ENCODE results near the gene ZNF41. TPM values are rescaled to one million over a fixed set of nuclear protein-coding genes. Genes with fewer than 3 reads are reported as not detected.

ZNF41 gene
- total and polyA plus RNA-seq, 2 of the 13 experiments (the other 11 are each of a cell fraction or from before 2014, with no cell fraction given): 2.3 to 3.9 TPM

GRCh38 chrX:47499293-47499692 lies 16.3 kb upstream of the ZNF41 start:
- H3K27me3 ChIP-seq (ENCODE audit: control insufficient read depth in 1 of 2, insufficient read depth in 2 of 2, low read length in 2 of 2): no peaks in the 10 kb centered on the region
- WGBS (ENCODE audit: low lambda C conversion rate): 65% methylated on average over 2 of the region's 3 CpGs
- intact Hi-C loops (cut with micrococcal nuclease; ENCODE audit: unreplicated experiment): no loop called here
- no TSS peak for BruUV-seq (replicated peaks)
- no peaks in the 10 kb centered on the region for H4K20me1 ChIP-seq (ENCODE audit: insufficient read depth, low read length)
- POLR2A ChIA-PET: no interaction called here
- TF ChIP-seq MATR3 (CRISPR knock-in tag; IDR thresholded peaks at IDR 0.05) (no peak), AKAP8 (CRISPR knock-in tag; IDR thresholded peaks at IDR 0.05) (no peak)
- FAIRE-seq (no peak), ATAC-seq (no peak), DNase-seq (ENCODE audit: low spot score) (no peak)
- no peaks in the 10 kb centered on the region for H3K36me3 ChIP-seq (replicated peaks in 1 of 2; ENCODE audit: control insufficient read depth in 1 of 2, insufficient read depth in 2 of 2, low read length in 2 of 2)
- H3K4me3 ChIP-seq (replicated peaks in 1 of 3; ENCODE audit: insufficient read depth in 1 of 3, low read depth in 2 of 3, low read length in 3 of 3): no peak overlapping the region
- CTCF ChIA-PET (ENCODE audit: low intra/inter-chr PET ratio, low total read pairs): no interaction called here
- no peaks in the 10 kb centered on the region for H3K79me2 ChIP-seq (ENCODE audit: insufficient read depth, low read length)
- H3K27ac ChIP-seq (ENCODE audit: extremely low read length, insufficient read depth, low read length): no peak overlapping the region
- no peaks in the 10 kb centered on the region for H3K9me3 ChIP-seq (ENCODE audit: low read length)
- H3K4me2 ChIP-seq (ENCODE audit: low read depth, low read length): no peak overlapping the region
- no peak overlapping the region for H2AFZ ChIP-seq (ENCODE audit: low read length)
- no peak overlapping the region for H3K9ac ChIP-seq (ENCODE audit: insufficient read depth, low read depth, low read length)
- H3K4me1 ChIP-seq (ENCODE audit: insufficient read depth, low read length): no peaks in the 10 kb centered on the region
- in situ Hi-C loops (cut with HindIII; ENCODE audit: extremely low pct_ligation_motif_present, low pct_unique_long_range_greater_than_20kb): no loop called here

DNA sequence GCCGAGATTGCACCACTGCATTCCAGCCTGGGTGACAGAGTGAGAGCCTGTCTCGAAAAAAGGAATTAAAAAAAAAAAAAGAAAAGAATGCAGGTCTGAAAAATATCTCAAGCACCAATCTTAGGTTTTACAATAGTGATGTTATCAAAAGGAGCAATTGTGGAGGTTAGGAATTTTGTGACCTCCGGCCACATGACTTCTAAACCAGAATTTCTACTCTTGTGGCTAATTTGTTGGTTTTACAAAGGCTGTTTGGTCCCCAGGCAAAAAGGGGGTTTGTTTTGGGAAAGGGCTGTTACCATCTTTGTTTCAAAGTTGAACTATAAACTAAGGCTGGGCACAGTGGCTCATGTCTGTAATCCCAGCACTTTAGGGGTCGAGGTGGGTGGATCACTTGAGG lies 15.4 kb upstream of the ZNF41 start:
- ChIA-PET POLR2A (no interaction called here), CTCF (ENCODE audit: low intra/inter-chr PET ratio, low total read pairs) (no interaction called here)
- Histone ChIP-seq H3K9ac (ENCODE audit: insufficient read depth, low read depth, low read length) (no peak overlapping the region), H3K4me2 (ENCODE audit: low read depth, low read length) (no peak overlapping the region), H3K36me3 (replicated peaks in 1 of 2; ENCODE audit: control insufficient read depth in 1 of 2, insufficient read depth in 2 of 2, low read length in 2 of 2) (no peaks in the 10 kb centered on the region), H4K20me1 (ENCODE audit: insufficient read depth, low read length) (no peaks in the 10 kb centered on the region), H3K9me3 (ENCODE audit: low read length) (no peaks in the 10 kb centered on the region), H3K79me2 (ENCODE audit: insufficient read depth, low read length) (no peaks in the 10 kb centered on the region), H3K27ac (ENCODE audit: extremely low read length, insufficient read depth, low read length) (no peak overlapping the region), H3K4me1 (ENCODE audit: insufficient read depth, low read length) (no peaks in the 10 kb centered on the region), H3K27me3 (ENCODE audit: control insufficient read depth in 1 of 2, insufficient read depth in 2 of 2, low read length in 2 of 2) (no peaks in the 10 kb centered on the region), H3K4me3 (replicated peaks in 1 of 3; ENCODE audit: insufficient read depth in 1 of 3, low read depth in 2 of 3, low read length in 3 of 3) (no peak overlapping the region), H2AFZ (ENCODE audit: low read length) (no peak overlapping the region)
- FAIRE-seq (no peak), DNase-seq (ENCODE audit: low spot score) (no peak), ATAC-seq (no peak)
- WGBS (ENCODE audit: low lambda C conversion rate): 41% methylated on average over 3 of the region's 4 CpGs
- no TSS peak for BruUV-seq (replicated peaks)
- intact Hi-C loops (cut with micrococcal nuclease; ENCODE audit: unreplicated experiment): no loop called here
- in situ Hi-C loops (cut with HindIII; ENCODE audit: extremely low pct_ligation_motif_present, low pct_unique_long_range_greater_than_20kb): no loop called here
- TF ChIP-seq IKZF4 (CRISPR knock-in tag; IDR thresholded peaks at IDR 0.05; ENCODE audit: borderline replicate concordance, low read depth, not compliant biosample characterization) (no peak), CREBL2 (CRISPR knock-in tag; IDR thresholded peaks at IDR 0.05; ENCODE audit: borderline replicate concordance) (no peak), ZNF34 (CRISPR knock-in tag; IDR thresholded peaks at IDR 0.05; ENCODE audit: borderline replicate concordance) (no peak), NPAS2 (CRISPR knock-in tag; IDR thresholded peaks at IDR 0.05; ENCODE audit: borderline replicate concordance) (no peak), ZNF317 (CRISPR knock-in tag; IDR thresholded peaks at IDR 0.05) (no peak), TFDP2 (CRISPR knock-in tag; IDR thresholded peaks at IDR 0.05) (no peak), FOXK1 (CRISPR knock-in tag; IDR thresholded peaks at IDR 0.05; ENCODE audit: borderline replicate concordance, low read depth) (no peak), REPIN1 (CRISPR knock-in tag; IDR thresholded peaks at IDR 0.05; ENCODE audit: borderline replicate concordance, low read depth) (no peak), NFATC3 (CRISPR knock-in tag; IDR thresholded peaks at IDR 0.05) (no peak), SRSF1 (optimal IDR thresholded peaks at IDR 0.05; ENCODE audit: low read depth, low read length) (no peak), RFXANK (CRISPR knock-in tag; IDR thresholded peaks at IDR 0.05) (no peak), HOXA9 (CRISPR knock-in tag; IDR thresholded peaks at IDR 0.05; ENCODE audit: borderline replicate concordance) (no peak)
- TF ChIP-seq, protein P1, sequence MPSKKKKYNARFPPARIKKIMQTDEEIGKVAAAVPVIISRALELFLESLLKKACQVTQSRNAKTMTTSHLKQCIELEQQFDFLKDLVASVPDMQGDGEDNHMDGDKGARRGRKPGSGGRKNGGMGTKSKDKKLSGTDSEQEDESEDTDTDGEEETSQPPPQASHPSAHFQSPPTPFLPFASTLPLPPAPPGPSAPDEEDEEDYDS (CRISPR knock-in tag; IDR thresholded peaks at IDR 0.05): no peak
- TF ChIP-seq, protein P2, sequence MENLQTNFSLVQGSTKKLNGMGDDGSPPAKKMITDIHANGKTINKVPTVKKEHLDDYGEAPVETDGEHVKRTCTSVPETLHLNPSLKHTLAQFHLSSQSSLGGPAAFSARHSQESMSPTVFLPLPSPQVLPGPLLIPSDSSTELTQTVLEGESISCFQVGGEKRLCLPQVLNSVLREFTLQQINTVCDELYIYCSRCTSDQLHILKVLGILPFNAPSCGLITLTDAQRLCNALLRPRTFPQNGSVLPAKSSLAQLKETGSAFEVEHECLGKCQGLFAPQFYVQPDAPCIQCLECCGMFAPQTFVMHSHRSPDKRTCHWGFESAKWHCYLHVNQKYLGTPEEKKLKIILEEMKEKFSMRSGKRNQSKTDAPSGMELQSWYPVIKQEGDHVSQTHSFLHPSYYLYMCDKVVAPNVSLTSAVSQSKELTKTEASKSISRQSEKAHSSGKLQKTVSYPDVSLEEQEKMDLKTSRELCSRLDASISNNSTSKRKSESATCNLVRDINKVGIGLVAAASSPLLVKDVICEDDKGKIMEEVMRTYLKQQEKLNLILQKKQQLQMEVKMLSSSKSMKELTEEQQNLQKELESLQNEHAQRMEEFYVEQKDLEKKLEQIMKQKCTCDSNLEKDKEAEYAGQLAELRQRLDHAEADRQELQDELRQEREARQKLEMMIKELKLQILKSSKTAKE (CRISPR knock-in tag; IDR thresholded peaks at IDR 0.05; ENCODE audit: borderline replicate concordance): no peak
